Measurements from ENCODE around the gene MAST1.

DNA sequence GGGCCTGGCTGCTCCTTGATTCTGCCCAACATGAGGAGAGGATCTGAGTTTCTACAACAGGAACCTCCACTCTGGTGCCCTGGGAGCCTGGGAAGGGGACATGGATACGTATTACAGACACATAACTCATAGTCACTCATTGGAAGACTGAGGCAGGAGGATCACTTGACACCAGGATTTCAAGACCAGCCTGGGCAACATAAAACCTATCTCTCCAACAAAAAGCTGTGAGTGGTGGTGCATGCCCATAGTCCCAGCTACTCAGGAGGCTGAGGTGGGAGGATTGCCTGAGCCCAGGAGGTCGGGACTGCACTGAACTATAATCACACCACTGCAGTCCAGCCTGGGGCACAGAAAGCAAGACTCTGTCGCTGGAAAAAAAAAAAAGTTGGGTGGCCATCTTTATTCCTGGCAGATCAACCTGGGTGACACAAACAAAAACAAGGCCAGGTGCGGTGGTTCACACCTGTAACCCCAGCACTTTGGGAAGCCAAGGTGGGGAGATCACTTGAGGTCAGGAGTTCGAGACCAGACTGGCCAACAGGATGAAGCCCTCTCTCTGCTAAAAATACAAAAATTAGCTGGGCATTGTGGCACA, 49.8 kb downstream of the MAST1 start:
- TF ChIP-seq, protein P1, sequence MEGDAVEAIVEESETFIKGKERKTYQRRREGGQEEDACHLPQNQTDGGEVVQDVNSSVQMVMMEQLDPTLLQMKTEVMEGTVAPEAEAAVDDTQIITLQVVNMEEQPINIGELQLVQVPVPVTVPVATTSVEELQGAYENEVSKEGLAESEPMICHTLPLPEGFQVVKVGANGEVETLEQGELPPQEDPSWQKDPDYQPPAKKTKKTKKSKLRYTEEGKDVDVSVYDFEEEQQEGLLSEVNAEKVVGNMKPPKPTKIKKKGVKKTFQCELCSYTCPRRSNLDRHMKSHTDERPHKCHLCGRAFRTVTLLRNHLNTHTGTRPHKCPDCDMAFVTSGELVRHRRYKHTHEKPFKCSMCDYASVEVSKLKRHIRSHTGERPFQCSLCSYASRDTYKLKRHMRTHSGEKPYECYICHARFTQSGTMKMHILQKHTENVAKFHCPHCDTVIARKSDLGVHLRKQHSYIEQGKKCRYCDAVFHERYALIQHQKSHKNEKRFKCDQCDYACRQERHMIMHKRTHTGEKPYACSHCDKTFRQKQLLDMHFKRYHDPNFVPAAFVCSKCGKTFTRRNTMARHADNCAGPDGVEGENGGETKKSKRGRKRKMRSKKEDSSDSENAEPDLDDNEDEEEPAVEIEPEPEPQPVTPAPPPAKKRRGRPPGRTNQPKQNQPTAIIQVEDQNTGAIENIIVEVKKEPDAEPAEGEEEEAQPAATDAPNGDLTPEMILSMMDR (IDR thresholded peaks at IDR 0.05; ENCODE audit: borderline replicate concordance, extremely low read depth, low read length, poor library complexity, severe bottlenecking): no peak
- TF ChIP-seq EZH2 (IDR thresholded peaks at IDR 0.05; ENCODE audit: borderline replicate concordance, low read depth, low read length, severe bottlenecking): no peak
